ENCODE measurements around the gene DLG2.

DNA sequence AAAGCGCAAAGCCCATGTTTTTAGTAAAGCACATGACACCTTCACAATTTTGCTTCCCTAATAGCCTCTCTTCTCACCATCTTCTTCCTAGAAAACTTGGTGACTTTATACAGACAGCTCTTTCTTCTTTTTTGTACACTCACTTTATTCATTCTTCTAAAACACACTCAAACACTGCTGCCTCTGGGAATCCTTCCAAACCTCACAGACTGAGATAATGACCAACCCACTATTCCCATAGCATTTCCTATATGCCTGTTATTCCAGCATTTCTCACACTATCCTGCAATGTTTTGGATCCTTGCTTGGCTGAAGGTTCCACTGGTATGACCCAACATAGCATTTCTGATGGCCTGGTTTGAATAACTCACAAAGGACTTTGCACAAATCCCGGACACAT, 1898.9 kb downstream of the DLG2 start:
- TF ChIP-seq, protein P1, sequence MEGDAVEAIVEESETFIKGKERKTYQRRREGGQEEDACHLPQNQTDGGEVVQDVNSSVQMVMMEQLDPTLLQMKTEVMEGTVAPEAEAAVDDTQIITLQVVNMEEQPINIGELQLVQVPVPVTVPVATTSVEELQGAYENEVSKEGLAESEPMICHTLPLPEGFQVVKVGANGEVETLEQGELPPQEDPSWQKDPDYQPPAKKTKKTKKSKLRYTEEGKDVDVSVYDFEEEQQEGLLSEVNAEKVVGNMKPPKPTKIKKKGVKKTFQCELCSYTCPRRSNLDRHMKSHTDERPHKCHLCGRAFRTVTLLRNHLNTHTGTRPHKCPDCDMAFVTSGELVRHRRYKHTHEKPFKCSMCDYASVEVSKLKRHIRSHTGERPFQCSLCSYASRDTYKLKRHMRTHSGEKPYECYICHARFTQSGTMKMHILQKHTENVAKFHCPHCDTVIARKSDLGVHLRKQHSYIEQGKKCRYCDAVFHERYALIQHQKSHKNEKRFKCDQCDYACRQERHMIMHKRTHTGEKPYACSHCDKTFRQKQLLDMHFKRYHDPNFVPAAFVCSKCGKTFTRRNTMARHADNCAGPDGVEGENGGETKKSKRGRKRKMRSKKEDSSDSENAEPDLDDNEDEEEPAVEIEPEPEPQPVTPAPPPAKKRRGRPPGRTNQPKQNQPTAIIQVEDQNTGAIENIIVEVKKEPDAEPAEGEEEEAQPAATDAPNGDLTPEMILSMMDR (IDR thresholded peaks at IDR 0.05): no peak
- no peak for TF ChIP-seq POLR2A (IDR thresholded peaks at IDR 0.05)
